Hepatocyte (in vitro differentiated cells): Measurements from ENCODE around the gene TAF4.

ENCODE experiments used
- EZH2 ChIP-seq: fragments of 200-600 bp; sonication (generic); IDR thresholded peaks from 2 replicates; pipeline ENCODE4 v1.6.1; 2016; ENCODE audit warnings: antibody characterized with exemption, mild to moderate bottlenecking, borderline replicate concordance
- EZH2phosphoT487 ChIP-seq: fragments of 200-600 bp; sonication (generic); IDR thresholded peaks from one replicate; pipeline ENCODE4 v1.6.1; 2018; ENCODE audit warnings: antibody characterized with exemption, mild to moderate bottlenecking, low read depth, moderate library complexity; ENCODE audit not compliant: unreplicated experiment, severe bottlenecking
- TF ChIP-seq, protein P1 (sequence below): fragments of 200-600 bp; sonication (generic); IDR thresholded peaks from 2 replicates; pipeline ENCODE4 v1.5.1; 2016; ENCODE audit warnings: antibody characterized with exemption, mild to moderate bottlenecking; ENCODE audit not compliant: poor library complexity

DNA sequence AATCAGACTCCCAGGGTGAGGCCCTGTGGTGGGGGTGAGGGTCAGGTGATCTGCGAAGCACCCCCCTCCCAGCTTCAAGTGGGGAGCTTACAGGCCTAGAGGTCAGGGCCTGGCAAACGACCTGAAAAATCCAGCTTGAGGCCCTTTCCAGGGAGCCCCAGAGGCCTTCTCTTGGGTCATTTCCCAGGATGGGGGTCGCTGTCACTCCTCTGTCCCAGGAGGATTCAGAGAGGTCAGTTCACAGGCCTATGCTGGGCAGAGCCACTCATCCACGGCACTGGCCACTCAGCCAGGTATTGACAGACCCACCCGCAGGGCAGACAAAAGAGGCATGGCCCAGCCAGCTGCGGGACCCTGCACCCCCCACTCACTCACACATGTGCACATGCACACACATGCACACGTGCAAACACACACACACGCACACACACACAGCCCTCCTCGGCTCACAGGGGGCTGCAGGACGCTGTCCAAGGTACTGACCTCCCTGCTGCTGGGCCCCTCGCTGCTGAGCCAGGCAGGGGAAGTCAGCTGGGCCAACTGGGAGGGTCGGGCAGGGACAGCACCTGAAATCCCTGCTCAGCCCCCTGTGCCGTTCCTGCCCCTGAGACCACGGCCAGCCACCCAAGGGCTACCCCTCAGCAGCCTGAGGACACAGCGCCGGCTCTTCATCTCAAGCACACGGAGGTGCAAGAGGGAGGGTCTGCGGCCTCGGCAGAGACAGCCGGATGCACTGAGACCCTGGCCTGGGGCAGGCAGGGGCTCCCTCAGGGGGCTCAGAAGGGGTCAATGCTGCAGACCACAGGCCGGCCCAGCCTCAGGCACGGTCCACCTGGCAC is 113.8 kb downstream of the TAF4 start:
- no peak for TF ChIP-seq EZH2phosphoT487
- TF ChIP-seq, protein P1, sequence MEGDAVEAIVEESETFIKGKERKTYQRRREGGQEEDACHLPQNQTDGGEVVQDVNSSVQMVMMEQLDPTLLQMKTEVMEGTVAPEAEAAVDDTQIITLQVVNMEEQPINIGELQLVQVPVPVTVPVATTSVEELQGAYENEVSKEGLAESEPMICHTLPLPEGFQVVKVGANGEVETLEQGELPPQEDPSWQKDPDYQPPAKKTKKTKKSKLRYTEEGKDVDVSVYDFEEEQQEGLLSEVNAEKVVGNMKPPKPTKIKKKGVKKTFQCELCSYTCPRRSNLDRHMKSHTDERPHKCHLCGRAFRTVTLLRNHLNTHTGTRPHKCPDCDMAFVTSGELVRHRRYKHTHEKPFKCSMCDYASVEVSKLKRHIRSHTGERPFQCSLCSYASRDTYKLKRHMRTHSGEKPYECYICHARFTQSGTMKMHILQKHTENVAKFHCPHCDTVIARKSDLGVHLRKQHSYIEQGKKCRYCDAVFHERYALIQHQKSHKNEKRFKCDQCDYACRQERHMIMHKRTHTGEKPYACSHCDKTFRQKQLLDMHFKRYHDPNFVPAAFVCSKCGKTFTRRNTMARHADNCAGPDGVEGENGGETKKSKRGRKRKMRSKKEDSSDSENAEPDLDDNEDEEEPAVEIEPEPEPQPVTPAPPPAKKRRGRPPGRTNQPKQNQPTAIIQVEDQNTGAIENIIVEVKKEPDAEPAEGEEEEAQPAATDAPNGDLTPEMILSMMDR, result no peak
- TF ChIP-seq EZH2, result no peak
